ENCODE results near the gene CTAGE15. TPM values are rescaled to one million over a fixed set of nuclear protein-coding genes. Genes with fewer than 3 reads are reported as not detected.
"Not testable (repeated sequence)": the region's sequence is repeated elsewhere in the genome, so short reads cannot be mapped to it uniquely, and the experiment has no call there.

CTAGE15 gene
- total and polyA plus RNA-seq, 2 donors (not counting 1 experiment from before 2014, with no cell fraction given) = 0.03 TPM; not detected in 1

- H3K4me2 ChIP-seq (replicated peaks; ENCODE audit: low read depth, low read length, poor library complexity, severe bottlenecking); H3K27ac ChIP-seq (ENCODE audit: low read length in 2 of 2); H3K27ac Mint-ChIP-seq; H3K4me1 ChIP-seq (ENCODE audit: control insufficient read depth in 2 of 2, insufficient read depth in 2 of 2, low read length in 2 of 2); H3K79me2 ChIP-seq (ENCODE audit: control insufficient read depth, insufficient read depth, low read length); H3K9ac ChIP-seq (ENCODE audit: low read length); H3K27me3 ChIP-seq (replicated peaks in 1 of 4; ENCODE audit: control extremely low read depth in 1 of 4, control insufficient read depth in 3 of 4, insufficient read depth in 4 of 4, low read length in 3 of 4); H2AFZ ChIP-seq (ENCODE audit: insufficient read depth, low read depth, low read length, poor library complexity, severe bottlenecking); H4K20me1 ChIP-seq (ENCODE audit: control insufficient read depth, insufficient read depth, low read length, poor library complexity, severe bottlenecking); H3K9me3 Mint-ChIP-seq (ENCODE audit: insufficient read depth); H3K27me3 Mint-ChIP-seq; H3K36me3 ChIP-seq (replicated peaks in 1 of 2; ENCODE audit: control extremely low read depth in 1 of 2, control insufficient read depth in 1 of 2, extremely low read depth in 1 of 2, insufficient read depth in 2 of 2, low read length in 1 of 2); ATAC-seq (ENCODE audit: low read depth); H3K4me1 Mint-ChIP-seq; H3K4me3 Mint-ChIP-seq; CTCF ChIA-PET; POLR2A ChIA-PET; DNase-seq; H3K4me3 ChIP-seq (ENCODE audit: control extremely low read depth in 1 of 5, extremely low read depth in 1 of 5, insufficient read depth in 1 of 5, low read depth in 2 of 5, low read length in 4 of 5); intact Hi-C loops (cut with micrococcal nuclease); H3K9me3 ChIP-seq (ENCODE audit: control extremely low read depth in 1 of 3, control insufficient read depth in 2 of 3, insufficient read depth in 1 of 3, low read length in 2 of 3): not testable (repeated sequence)
- no CpG with 5 or more reads among the region's 6 CpGs for WGBS (ENCODE audit: insufficient coverage)
Measured at GRCh38 chr7:143533213-143533839, 38.3 kb upstream of the CTAGE15 start.

- POLR2A ChIA-PET; H3K27ac ChIP-seq (ENCODE audit: low read length in 2 of 2); H3K4me2 ChIP-seq (replicated peaks; ENCODE audit: low read depth, low read length, poor library complexity, severe bottlenecking); H3K9me3 Mint-ChIP-seq (ENCODE audit: insufficient read depth); H4K20me1 ChIP-seq (ENCODE audit: control insufficient read depth, insufficient read depth, low read length, poor library complexity, severe bottlenecking); ATAC-seq (ENCODE audit: low read depth); H2AFZ ChIP-seq (ENCODE audit: insufficient read depth, low read depth, low read length, poor library complexity, severe bottlenecking); CTCF ChIA-PET; H3K36me3 ChIP-seq (replicated peaks in 1 of 2; ENCODE audit: control extremely low read depth in 1 of 2, control insufficient read depth in 1 of 2, extremely low read depth in 1 of 2, insufficient read depth in 2 of 2, low read length in 1 of 2); H3K4me3 Mint-ChIP-seq; H3K27me3 ChIP-seq (replicated peaks in 1 of 4; ENCODE audit: control extremely low read depth in 1 of 4, control insufficient read depth in 3 of 4, insufficient read depth in 4 of 4, low read length in 3 of 4); H3K27me3 Mint-ChIP-seq; intact Hi-C loops (cut with micrococcal nuclease); H3K9me3 ChIP-seq (ENCODE audit: control extremely low read depth in 1 of 3, control insufficient read depth in 2 of 3, insufficient read depth in 1 of 3, low read length in 2 of 3); H3K4me1 ChIP-seq (ENCODE audit: control insufficient read depth in 2 of 2, insufficient read depth in 2 of 2, low read length in 2 of 2); H3K9ac ChIP-seq (ENCODE audit: low read length); H3K27ac Mint-ChIP-seq; H3K4me1 Mint-ChIP-seq; H3K79me2 ChIP-seq (ENCODE audit: control insufficient read depth, insufficient read depth, low read length); H3K4me3 ChIP-seq (ENCODE audit: control extremely low read depth in 1 of 5, extremely low read depth in 1 of 5, insufficient read depth in 1 of 5, low read depth in 2 of 5, low read length in 4 of 5); DNase-seq: not testable (repeated sequence)
- WGBS (ENCODE audit: insufficient coverage) = no CpG with 5 or more reads among the region's 1 CpG
Measured at GRCh38 chr7:143536443-143536842, 35.2 kb upstream of the CTAGE15 start.

GRCh38 chr7:143543288-143544038 lies 28.1 kb upstream of the CTAGE15 start:
- H3K27ac ChIP-seq (ENCODE audit: low read length in 2 of 2); POLR2A ChIA-PET; CTCF ChIA-PET; H2AFZ ChIP-seq (ENCODE audit: insufficient read depth, low read depth, low read length, poor library complexity, severe bottlenecking); H3K27me3 Mint-ChIP-seq; H3K79me2 ChIP-seq (ENCODE audit: control insufficient read depth, insufficient read depth, low read length); H4K20me1 ChIP-seq (ENCODE audit: control insufficient read depth, insufficient read depth, low read length, poor library complexity, severe bottlenecking); H3K4me1 Mint-ChIP-seq; H3K9me3 ChIP-seq (ENCODE audit: control extremely low read depth in 1 of 3, control insufficient read depth in 2 of 3, insufficient read depth in 1 of 3, low read length in 2 of 3); H3K27ac Mint-ChIP-seq; H3K9ac ChIP-seq (ENCODE audit: low read length); H3K4me2 ChIP-seq (replicated peaks; ENCODE audit: low read depth, low read length, poor library complexity, severe bottlenecking); H3K36me3 ChIP-seq (replicated peaks in 1 of 2; ENCODE audit: control extremely low read depth in 1 of 2, control insufficient read depth in 1 of 2, extremely low read depth in 1 of 2, insufficient read depth in 2 of 2, low read length in 1 of 2); ATAC-seq (ENCODE audit: low read depth); H3K9me3 Mint-ChIP-seq (ENCODE audit: insufficient read depth); H3K4me1 ChIP-seq (ENCODE audit: control insufficient read depth in 2 of 2, insufficient read depth in 2 of 2, low read length in 2 of 2); intact Hi-C loops (cut with micrococcal nuclease); H3K4me3 Mint-ChIP-seq; H3K27me3 ChIP-seq (replicated peaks in 1 of 4; ENCODE audit: control extremely low read depth in 1 of 4, control insufficient read depth in 3 of 4, insufficient read depth in 4 of 4, low read length in 3 of 4); H3K4me3 ChIP-seq (ENCODE audit: control extremely low read depth in 1 of 5, extremely low read depth in 1 of 5, insufficient read depth in 1 of 5, low read depth in 2 of 5, low read length in 4 of 5); DNase-seq: not testable (repeated sequence)
- WGBS (ENCODE audit: insufficient coverage) = no CpG with 5 or more reads among the region's 7 CpGs

- H3K4me3 ChIP-seq (ENCODE audit: control extremely low read depth in 1 of 5, extremely low read depth in 1 of 5, insufficient read depth in 1 of 5, low read depth in 2 of 5, low read length in 4 of 5); H3K4me1 ChIP-seq (ENCODE audit: control insufficient read depth in 2 of 2, insufficient read depth in 2 of 2, low read length in 2 of 2); H3K36me3 ChIP-seq (replicated peaks in 1 of 2; ENCODE audit: control extremely low read depth in 1 of 2, control insufficient read depth in 1 of 2, extremely low read depth in 1 of 2, insufficient read depth in 2 of 2, low read length in 1 of 2); ATAC-seq (ENCODE audit: low read depth); H3K27ac Mint-ChIP-seq; POLR2A ChIA-PET; H4K20me1 ChIP-seq (ENCODE audit: control insufficient read depth, insufficient read depth, low read length, poor library complexity, severe bottlenecking); intact Hi-C loops (cut with micrococcal nuclease); H3K9me3 Mint-ChIP-seq (ENCODE audit: insufficient read depth); H3K4me3 Mint-ChIP-seq; DNase-seq; H2AFZ ChIP-seq (ENCODE audit: insufficient read depth, low read depth, low read length, poor library complexity, severe bottlenecking); H3K27me3 Mint-ChIP-seq; H3K9ac ChIP-seq (ENCODE audit: low read length); H3K4me1 Mint-ChIP-seq; CTCF ChIA-PET; H3K79me2 ChIP-seq (ENCODE audit: control insufficient read depth, insufficient read depth, low read length); H3K4me2 ChIP-seq (replicated peaks; ENCODE audit: low read depth, low read length, poor library complexity, severe bottlenecking); H3K27ac ChIP-seq (ENCODE audit: low read length in 2 of 2); H3K27me3 ChIP-seq (replicated peaks in 1 of 4; ENCODE audit: control extremely low read depth in 1 of 4, control insufficient read depth in 3 of 4, insufficient read depth in 4 of 4, low read length in 3 of 4); H3K9me3 ChIP-seq (ENCODE audit: control extremely low read depth in 1 of 3, control insufficient read depth in 2 of 3, insufficient read depth in 1 of 3, low read length in 2 of 3): not testable (repeated sequence)
- no CpG with 5 or more reads among the region's 1 CpG for WGBS (ENCODE audit: insufficient coverage)
Measured at GRCh38 chr7:143555968-143556367, 15.6 kb upstream of the CTAGE15 start.
